Keratinocyte (primary cell): ENCODE measurements around the gene TNC. TPM values are rescaled to one million over a fixed set of nuclear protein-coding genes. Genes with fewer than 3 reads are reported as not detected.

Experiments used
- DNase-seq: peaks from one replicate; pipeline ENCODE4 v3.0.0-alpha.2; 2011; ENCODE audit warnings: low read depth, missing footprints, low spot score
- FAIRE-seq: peaks from 2 replicates; lab custom pipeline; 2011; peaks lifted over from hg19 to GRCh38; lab: Jason Lieb, UNC
- H2AFZ ChIP-seq: 2 replicates; pipeline ENCODE4 v1.6.0; 2012; ENCODE audit warnings: low read length, control low read depth, inconsistent platforms; ENCODE audit not compliant: control insufficient read depth
- H3K27ac ChIP-seq: 2 replicates; pipeline ENCODE4 v1.5.1; 2011; ENCODE audit warnings: low read length; ENCODE audit not compliant: control insufficient read depth, insufficient read depth
- H3K27me3 ChIP-seq: 3 replicates; pipeline ENCODE4 v1.6.0; 2011; ENCODE audit warnings: low read length; ENCODE audit not compliant: control insufficient read depth, insufficient read depth; ENCODE audit errors: extremely low read depth
- H3K36me3 ChIP-seq, 2 experiments: 2 replicates in 1 of 2; 3 replicates in 1 of 2; pipeline ENCODE4 v1.5.1; 2011; ENCODE audit warnings: low read length in 2 of 2, mild to moderate bottlenecking in 1 of 2; ENCODE audit not compliant: control insufficient read depth in 2 of 2, insufficient read depth in 2 of 2; ENCODE audit errors: extremely low read depth in 1 of 2
- H3K4me1 ChIP-seq: 3 replicates; pipeline ENCODE4 v1.5.1; 2011; ENCODE audit warnings: low read length; ENCODE audit not compliant: control insufficient read depth, insufficient read depth; ENCODE audit errors: extremely low read depth
- H3K4me2 ChIP-seq: 3 replicates; pipeline ENCODE4 v1.6.0; 2011; ENCODE audit warnings: low read depth, low read length; ENCODE audit not compliant: control insufficient read depth, insufficient read depth; ENCODE audit errors: extremely low read depth
- H3K4me3 ChIP-seq, 3 experiments: fragments of 200-600 bp in 1 of 3; sonication (generic) in 1 of 3; 2 replicates in 2 of 3; 3 replicates in 1 of 3; pipeline ENCODE4 v1.5.1; 2011 to 2016; ENCODE audit warnings: low read length in 3 of 3, mild to moderate bottlenecking in 3 of 3, control low read depth in 2 of 3, inconsistent platforms in 1 of 3, low read depth in 1 of 3, mixed read lengths in 1 of 3, mixed run types in 1 of 3, moderate library complexity in 1 of 3; ENCODE audit not compliant: control insufficient read depth in 2 of 3, insufficient read depth in 2 of 3; ENCODE audit errors: extremely low read depth in 1 of 3
- H3K79me2 ChIP-seq: 2 replicates; pipeline ENCODE4 v1.6.0; 2012; ENCODE audit warnings: low read length; ENCODE audit not compliant: control insufficient read depth, insufficient read depth
- H3K9ac ChIP-seq: 3 replicates; pipeline ENCODE4 v1.6.0; 2011; ENCODE audit warnings: low read length; ENCODE audit not compliant: control insufficient read depth, insufficient read depth; ENCODE audit errors: extremely low read depth
- H3K9me1 ChIP-seq: 3 replicates; pipeline ENCODE4 v1.6.0; 2011; ENCODE audit warnings: low read length; ENCODE audit not compliant: control insufficient read depth, insufficient read depth; ENCODE audit errors: extremely low read depth
- H3K9me3 ChIP-seq: 2 replicates; pipeline ENCODE4 v1.5.1; 2012; ENCODE audit warnings: low read depth, low read length; ENCODE audit not compliant: control insufficient read depth
- H4K20me1 ChIP-seq: 3 replicates; pipeline ENCODE4 v1.6.0; 2011; ENCODE audit warnings: low read length; ENCODE audit not compliant: control insufficient read depth, insufficient read depth; ENCODE audit errors: extremely low read depth
- CTCF ChIP-seq, 3 experiments: IDR thresholded peaks in 1 of 3; conservative IDR thresholded peaks in 1 of 3; optimal IDR thresholded peaks in 1 of 3; 2 replicates in 2 of 3; 3 replicates in 1 of 3; pipeline versions ENCODE3 to v1.5.1; 2011; ENCODE audit warnings: low read length in 3 of 3, mild to moderate bottlenecking in 3 of 3, moderate library complexity in 2 of 3, control low read depth in 1 of 3, inconsistent platforms in 1 of 3; ENCODE audit not compliant: insufficient read depth in 2 of 3; ENCODE audit errors: extremely low read depth in 1 of 3
- EZH2 ChIP-seq: IDR thresholded peaks from one replicate; pipeline ENCODE4 v1.6.1; 2012; ENCODE audit warnings: inconsistent platforms, mild to moderate bottlenecking, low read length, moderate library complexity
- dilution Hi-C: fragments of 300-500 bp; cut with MboI; formaldehyde crosslinking; loops from one replicate; pipeline ENCODE4 v1.7.0; 2020; ENCODE audit warnings: low sequenced_read_pairs; ENCODE audit not compliant: extremely low pct_ligation_motif_present
- polyA plus RNA-seq, 5 experiments: library from polyadenylated mRNA; depleted of rRNA in 3 of 5; stranded (reverse) in 3 of 5; stranded (forward) in 1 of 5; unstranded in 1 of 5; fragments of >200 nt; gene quantifications; 1 replicate in 1 of 5; 2 replicates in 3 of 5; 3 replicates in 1 of 5; pipeline versions ENCODE4 v1.2.1 to v1.2.3, GENCODE V29; 2011 to 2012; ENCODE audit warnings: missing spikeins in 2 of 5, low read depth in 1 of 5, low replicate concordance in 1 of 5

TNC gene
- polyA plus RNA-seq, 1 donor (not counting 4 experiments of a cell fraction or from before 2014, with no cell fraction given), result 58.7 TPM

GRCh38 chr9:115146581-115147021, 28.6 kb upstream of the TNC start:
- no peak overlapping the region for H3K27ac ChIP-seq

GRCh38 chr9:115144706-115145105, 26.7 kb upstream of the TNC start:
- Histone ChIP-seq H3K9me3 (peaks cover 4% of the 10 kb centered on the region), H3K36me3 (no peaks in the 10 kb centered on the region), H3K79me2 (no peaks in the 10 kb centered on the region), H3K9me1 (no peaks in the 10 kb centered on the region), H4K20me1 (no peaks in the 10 kb centered on the region), H3K4me1 (peaks cover 11% of the 10 kb centered on the region), H3K27me3 (no peaks in the 10 kb centered on the region), H3K4me3 (no peak overlapping the region), H3K9ac (no peak overlapping the region), H3K4me2 (no peak overlapping the region), H2AFZ (no peak overlapping the region), H3K27ac (no peak overlapping the region)
- DNase-seq, result no peak
- dilution Hi-C loops, result no loop called here
- FAIRE-seq, result no peak
- TF ChIP-seq CTCF (optimal IDR thresholded peaks at IDR 0.05 in 1 of 3, IDR thresholded peaks at IDR 0.05 in 1 of 3, conservative IDR thresholded peaks at IDR 0.05 in 1 of 3; ENCODE audit: extremely low read depth in 1 of 3, insufficient read depth in 2 of 3, low read length in 3 of 3) (no peak), EZH2 (no peak)

More at GRCh38 chr9:115146581-115147021, 28.6 kb upstream of the TNC start:
- H2AFZ ChIP-seq, result no peak overlapping the region
- H3K79me2 ChIP-seq, result no peaks in the 10 kb centered on the region
- FAIRE-seq (peak; percentile 84), DNase-seq (peak; percentile 36)
- H4K20me1 ChIP-seq, result no peaks in the 10 kb centered on the region
- no peak overlapping the region for H3K4me2 ChIP-seq
- peaks cover 11% of the 10 kb centered on the region for H3K4me1 ChIP-seq
- dilution Hi-C loops, result no loop called here
- no peaks in the 10 kb centered on the region for H3K27me3 ChIP-seq
- no peak for TF ChIP-seq EZH2
- H3K9ac ChIP-seq, result no peak overlapping the region
- H3K9me1 ChIP-seq, result no peaks in the 10 kb centered on the region
- H3K4me3 ChIP-seq, result no peak overlapping the region
- no peaks in the 10 kb centered on the region for H3K36me3 ChIP-seq
- no peaks in the 10 kb centered on the region for H3K9me3 ChIP-seq

- TF ChIP-seq CTCF (optimal IDR thresholded peaks at IDR 0.05 in 1 of 3, IDR thresholded peaks at IDR 0.05 in 1 of 3, conservative IDR thresholded peaks at IDR 0.05 in 1 of 3; ENCODE audit: extremely low read depth in 1 of 3, insufficient read depth in 2 of 3, low read length in 3 of 3) (no peak), EZH2 (no peak)
- peaks cover 4% of the 10 kb centered on the region for H3K9me3 ChIP-seq
- dilution Hi-C loops, result no loop called here
Observed at GRCh38 chr9:115143689-115144088, 25.7 kb upstream of the TNC start.

More at GRCh38 chr9:115143689-115144088, 25.7 kb upstream of the TNC start:
- no peak overlapping the region for H3K4me3 ChIP-seq
- H3K36me3 ChIP-seq, result no peaks in the 10 kb centered on the region
- no peak overlapping the region for H3K9ac ChIP-seq
- H3K9me1 ChIP-seq, result no peaks in the 10 kb centered on the region
- no peaks in the 10 kb centered on the region for H3K79me2 ChIP-seq
- H3K4me2 ChIP-seq, result no peak overlapping the region
- no peaks in the 10 kb centered on the region for H3K27me3 ChIP-seq
- H4K20me1 ChIP-seq, result no peaks in the 10 kb centered on the region
- H3K4me1 ChIP-seq, result peaks cover 11% of the 10 kb centered on the region
- DNase-seq (no peak), FAIRE-seq (no peak)
- H3K27ac ChIP-seq, result no peak overlapping the region
- no peak overlapping the region for H2AFZ ChIP-seq
